ENCODE results near the gene KLF13. TPM values are rescaled to one million over a fixed set of nuclear protein-coding genes. Genes with fewer than 3 reads are reported as not detected.

KLF13 gene
- total RNA-seq, 1 experiment from 2014 or later = 22.1 TPM

DNA sequence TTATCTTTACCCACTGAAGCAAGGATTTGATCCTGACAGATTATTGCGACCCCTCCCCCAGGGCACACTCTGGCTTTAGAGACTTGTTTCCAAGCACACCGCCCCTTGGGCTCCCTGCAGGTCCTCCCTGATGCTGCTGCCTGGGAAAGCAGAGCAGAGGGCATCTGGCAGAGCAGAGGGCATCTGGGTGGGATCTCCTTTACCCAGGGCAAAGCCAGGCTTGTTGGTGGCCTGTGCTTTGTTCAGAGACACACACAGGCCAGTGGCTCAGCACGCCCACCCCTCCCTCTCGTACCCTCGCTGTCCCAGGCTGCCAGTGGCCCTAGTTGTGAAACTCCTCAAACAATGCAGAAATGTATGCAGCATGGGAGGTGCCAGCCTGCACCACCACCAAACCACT is 4.8 kb downstream of the KLF13 start:
- intact Hi-C loops (cut with micrococcal nuclease; ENCODE audit: unreplicated experiment) = no loop called here
- H3K36me3 ChIP-seq (ENCODE audit: insufficient read depth, low read length, poor library complexity, severe bottlenecking) = no peaks in the 10 kb centered on the region
- peaks cover 4% of the 10 kb centered on the region for H3K4me1 ChIP-seq (ENCODE audit: insufficient read depth, low read length, poor library complexity, severe bottlenecking)
- H3K27ac ChIP-seq (ENCODE audit: low read depth, low read length, poor library complexity, severe bottlenecking) = no peak overlapping the region
- ChIA-PET POLR2A (ENCODE audit: low non-redundant PET) (interaction anchor here (0.8 kb wide), 1 partner anchor 73 kb away, joined by 3 read pairs; no protein-coding TSS in a partner anchor), CTCF (no interaction called here)
- no peak for TF ChIP-seq EZH2 (IDR thresholded peaks at IDR 0.05; ENCODE audit: borderline replicate concordance, low read depth, low read length, poor library complexity, severe bottlenecking)
- TF ChIP-seq, protein P1, sequence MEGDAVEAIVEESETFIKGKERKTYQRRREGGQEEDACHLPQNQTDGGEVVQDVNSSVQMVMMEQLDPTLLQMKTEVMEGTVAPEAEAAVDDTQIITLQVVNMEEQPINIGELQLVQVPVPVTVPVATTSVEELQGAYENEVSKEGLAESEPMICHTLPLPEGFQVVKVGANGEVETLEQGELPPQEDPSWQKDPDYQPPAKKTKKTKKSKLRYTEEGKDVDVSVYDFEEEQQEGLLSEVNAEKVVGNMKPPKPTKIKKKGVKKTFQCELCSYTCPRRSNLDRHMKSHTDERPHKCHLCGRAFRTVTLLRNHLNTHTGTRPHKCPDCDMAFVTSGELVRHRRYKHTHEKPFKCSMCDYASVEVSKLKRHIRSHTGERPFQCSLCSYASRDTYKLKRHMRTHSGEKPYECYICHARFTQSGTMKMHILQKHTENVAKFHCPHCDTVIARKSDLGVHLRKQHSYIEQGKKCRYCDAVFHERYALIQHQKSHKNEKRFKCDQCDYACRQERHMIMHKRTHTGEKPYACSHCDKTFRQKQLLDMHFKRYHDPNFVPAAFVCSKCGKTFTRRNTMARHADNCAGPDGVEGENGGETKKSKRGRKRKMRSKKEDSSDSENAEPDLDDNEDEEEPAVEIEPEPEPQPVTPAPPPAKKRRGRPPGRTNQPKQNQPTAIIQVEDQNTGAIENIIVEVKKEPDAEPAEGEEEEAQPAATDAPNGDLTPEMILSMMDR (conservative IDR thresholded peaks at IDR 0.05; ENCODE audit: low read depth, low read length) = no peak
- no TSS peak for BruUV-seq (replicated peaks)
- H3K4me3 ChIP-seq (ENCODE audit: low read depth, low read length, poor library complexity, severe bottlenecking) = no peak overlapping the region
- no peaks in the 10 kb centered on the region for H3K9me3 ChIP-seq (ENCODE audit: low read depth, low read length, poor library complexity, severe bottlenecking)
- H3K27me3 ChIP-seq (replicated peaks; ENCODE audit: insufficient read depth, low read depth, low read length, poor library complexity) = no peaks in the 10 kb centered on the region
- DNase-seq (ENCODE audit: low spot score) = no peak

DNA sequence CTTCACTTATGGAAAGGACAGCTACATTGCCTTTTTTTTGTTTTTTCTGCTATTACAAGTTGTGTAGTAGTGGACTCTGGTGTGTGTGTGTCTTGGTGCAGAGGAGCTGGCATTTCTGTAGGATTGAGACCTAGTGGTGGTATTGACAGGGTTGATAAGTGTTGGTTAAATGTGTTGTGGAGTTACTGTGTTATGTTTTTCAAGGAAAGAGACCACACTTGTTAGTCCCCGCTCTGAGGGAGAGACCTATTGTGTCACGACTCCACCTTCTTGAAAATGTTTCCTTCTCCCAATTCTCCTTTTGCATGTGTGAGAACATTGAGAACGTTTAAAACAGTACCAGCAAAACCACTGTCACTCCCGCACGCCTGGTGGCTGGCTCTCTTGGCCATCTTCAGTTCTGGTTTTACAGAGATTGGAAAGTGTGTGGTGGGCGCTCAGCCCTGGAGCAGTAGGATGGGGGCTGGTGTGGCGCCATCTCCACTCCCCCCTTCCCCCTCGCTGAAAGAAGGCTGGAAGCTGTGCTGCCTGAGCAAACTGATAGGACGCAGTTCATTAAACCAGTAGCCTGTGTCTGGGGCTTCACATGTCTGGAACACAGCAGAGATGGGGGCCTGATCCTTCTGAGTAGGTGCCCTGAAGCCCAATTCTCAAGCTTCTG is 5.5 kb downstream of the KLF13 start:
- no peak for DNase-seq (ENCODE audit: low spot score)
- CTCF ChIA-PET = no interaction called here
- intact Hi-C loops (cut with micrococcal nuclease; ENCODE audit: unreplicated experiment) = no loop called here
- BruUV-seq (replicated peaks) = no TSS peak
- peaks cover 4% of the 10 kb centered on the region for H3K4me1 ChIP-seq (ENCODE audit: insufficient read depth, low read length, poor library complexity, severe bottlenecking)
- TF ChIP-seq, protein P1 (conservative IDR thresholded peaks at IDR 0.05; ENCODE audit: low read depth, low read length) = no peak
- no peak for TF ChIP-seq EZH2 (IDR thresholded peaks at IDR 0.05; ENCODE audit: borderline replicate concordance, low read depth, low read length, poor library complexity, severe bottlenecking)
- no peak overlapping the region for H3K4me3 ChIP-seq (ENCODE audit: low read depth, low read length, poor library complexity, severe bottlenecking)
- POLR2A ChIA-PET (ENCODE audit: low non-redundant PET) = interaction anchor here (0.8 kb wide), 1 partner anchor 74 kb away, joined by 3 read pairs; no protein-coding TSS in a partner anchor
- peak overlapping the region; percentile 47 for H3K27ac ChIP-seq (ENCODE audit: low read depth, low read length, poor library complexity, severe bottlenecking)
- no peaks in the 10 kb centered on the region for H3K27me3 ChIP-seq (replicated peaks; ENCODE audit: insufficient read depth, low read depth, low read length, poor library complexity)
- H3K9me3 ChIP-seq (ENCODE audit: low read depth, low read length, poor library complexity, severe bottlenecking) = no peaks in the 10 kb centered on the region
- no peaks in the 10 kb centered on the region for H3K36me3 ChIP-seq (ENCODE audit: insufficient read depth, low read length, poor library complexity, severe bottlenecking)

DNA sequence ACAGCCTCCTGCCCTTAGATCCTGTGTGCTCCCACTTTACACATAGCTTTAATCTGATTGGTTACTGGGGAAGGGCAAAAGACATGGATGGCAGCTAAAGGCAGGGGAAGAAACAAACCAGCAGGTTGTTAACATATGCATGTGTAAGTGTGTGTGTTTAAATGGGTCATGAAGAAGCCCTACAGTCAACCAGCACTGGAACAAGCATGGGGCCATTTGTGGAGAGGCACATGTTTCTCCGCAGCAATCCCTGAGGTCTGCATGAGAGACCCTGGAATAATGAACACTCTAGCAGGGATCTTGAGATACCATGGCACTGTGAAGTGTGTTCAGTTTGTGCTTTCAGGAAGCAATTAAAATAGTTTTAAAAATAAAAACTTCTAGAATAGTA is 6.0 kb downstream of the KLF13 start:
- Histone ChIP-seq H3K27ac (ENCODE audit: low read depth, low read length, poor library complexity, severe bottlenecking) (peak overlapping the region; percentile 47), H3K4me1 (ENCODE audit: insufficient read depth, low read length, poor library complexity, severe bottlenecking) (peaks cover 4% of the 10 kb centered on the region), H3K9me3 (ENCODE audit: low read depth, low read length, poor library complexity, severe bottlenecking) (no peaks in the 10 kb centered on the region), H3K27me3 (replicated peaks; ENCODE audit: insufficient read depth, low read depth, low read length, poor library complexity) (no peaks in the 10 kb centered on the region), H3K36me3 (ENCODE audit: insufficient read depth, low read length, poor library complexity, severe bottlenecking) (no peaks in the 10 kb centered on the region), H3K4me3 (ENCODE audit: low read depth, low read length, poor library complexity, severe bottlenecking) (no peak overlapping the region)
- ChIA-PET POLR2A (ENCODE audit: low non-redundant PET) (no interaction called here), CTCF (no interaction called here)
- no peak for DNase-seq (ENCODE audit: low spot score)
- BruUV-seq (replicated peaks) = no TSS peak
- TF ChIP-seq EZH2 (IDR thresholded peaks at IDR 0.05; ENCODE audit: borderline replicate concordance, low read depth, low read length, poor library complexity, severe bottlenecking) = no peak
- TF ChIP-seq, protein P1 (conservative IDR thresholded peaks at IDR 0.05; ENCODE audit: low read depth, low read length) = no peak
- intact Hi-C loops (cut with micrococcal nuclease; ENCODE audit: unreplicated experiment) = no loop called here
